AG08395 (cell line): Measurements from ENCODE around the gene NXPH1.
A peak's percentile ranks its signal among the peaks of the same experiment; 100 is the strongest.

Experiments used
- DNase-seq: peaks from one replicate; pipeline ENCODE4 v3.0.0; 2012; ENCODE audit warnings: mixed read lengths, low spot score

NXPH1 gene

GRCh38 chr7:8433477-8434289 lies at the start of gene NXPH1:
TSS of gene NXPH1 (plus strand) at chr7:8433609.
- peak; percentile 10 for DNase-seq

GRCh38 chr7:8384901-8385300 lies 48.5 kb upstream of the NXPH1 start:
- DNase-seq: no peak

- DNase-seq: no peak
Measured at GRCh38 chr7:8386926-8387550, 46.4 kb upstream of the NXPH1 start.

- DNase-seq: no peak
Measured at GRCh38 chr7:8387551-8388256, 45.7 kb upstream of the NXPH1 start.

- DNase-seq: no peak
Measured at GRCh38 chr7:8388257-8388625, 45.2 kb upstream of the NXPH1 start.

GRCh38 chr7:8389593-8390261 lies 43.7 kb upstream of the NXPH1 start:
- no peak for DNase-seq

GRCh38 chr7:8390262-8390626 lies 43.2 kb upstream of the NXPH1 start:
- DNase-seq: no peak

GRCh38 chr7:8391353-8392062 lies 41.9 kb upstream of the NXPH1 start:
- no peak for DNase-seq

- no peak for DNase-seq
Measured at GRCh38 chr7:8396294-8396693, 37.1 kb upstream of the NXPH1 start.

- no peak for DNase-seq
Measured at GRCh38 chr7:8408871-8409270, 24.5 kb upstream of the NXPH1 start.

- DNase-seq: no peak
Measured at GRCh38 chr7:8411103-8411502, 22.3 kb upstream of the NXPH1 start.

- no peak for DNase-seq
Measured at GRCh38 chr7:8413600-8413999, 19.8 kb upstream of the NXPH1 start.

GRCh38 chr7:8418629-8419245 lies 14.7 kb upstream of the NXPH1 start:
- DNase-seq: peak; percentile 11

- no peak for DNase-seq
Measured at GRCh38 chr7:8422177-8422576, 11.2 kb upstream of the NXPH1 start.

GRCh38 chr7:8423057-8423456 lies 10.4 kb upstream of the NXPH1 start:
- DNase-seq: no peak

GRCh38 chr7:8425223-8425622 lies 8.2 kb upstream of the NXPH1 start:
- DNase-seq: no peak

- no peak for DNase-seq
Measured at GRCh38 chr7:8430643-8431042, 2.8 kb upstream of the NXPH1 start.

- DNase-seq: no peak
Measured at GRCh38 chr7:8434290-8435002, 1.0 kb downstream of the NXPH1 start.

GRCh38 chr7:8435095-8435494 lies 1.7 kb downstream of the NXPH1 start:
- DNase-seq: no peak

GRCh38 chr7:8435590-8436545 lies 2.5 kb downstream of the NXPH1 start:
- no peak for DNase-seq
